Kidney (tissue), 14 donors: ENCODE results near the gene ZNF554. TPM values are rescaled to one million over a fixed set of nuclear protein-coding genes. Genes with fewer than 3 reads are reported as not detected.

Experiments used
- DNase-seq, 5 donors: peaks; one replicate each; pipeline ENCODE4 v3.0.0-alpha.2; 2013 to 2020
- FAIRE-seq: peaks from 2 replicates; lab custom pipeline; 2012; peaks lifted over from hg19 to GRCh38; lab: Jason Lieb, UNC
- H3K27ac ChIP-seq, 2 donors: one replicate each; pipeline ENCODE4 v1.7.0; 2013; ENCODE audit warnings: low read depth in 2 of 2, low read length in 2 of 2, inconsistent platforms in 1 of 2
- H3K27me3 ChIP-seq: one replicate; pipeline ENCODE4 v1.7.1; 2013; ENCODE audit warnings: low read length, inconsistent platforms; ENCODE audit not compliant: control insufficient read depth, insufficient read depth
- H3K36me3 ChIP-seq, 3 donors: one replicate each; pipeline versions ENCODE4 v1.7.0 to v1.7.1; 2013; ENCODE audit warnings: low read length in 3 of 3, control low read depth in 1 of 3, inconsistent platforms in 1 of 3; ENCODE audit not compliant: insufficient read depth in 3 of 3, control insufficient read depth in 2 of 3
- H3K4me1 ChIP-seq, 3 donors: one replicate each; pipeline versions ENCODE4 v1.7.0 to v1.7.1; 2013; ENCODE audit warnings: low read length in 3 of 3, inconsistent platforms in 1 of 3, low read depth in 1 of 3; ENCODE audit not compliant: control insufficient read depth in 2 of 3, insufficient read depth in 2 of 3
- H3K4me3 ChIP-seq, 3 donors: one replicate each; pipeline versions ENCODE4 v1.7.0 to v1.8.1; 2013; ENCODE audit warnings: low read length in 3 of 3, control low read depth in 1 of 3, inconsistent platforms in 1 of 3
- H3K9ac ChIP-seq, 3 donors: one replicate each; pipeline versions ENCODE4 v1.7.0 to v1.7.1; 2013; ENCODE audit warnings: low read length in 3 of 3, control low read depth in 1 of 3, inconsistent platforms in 1 of 3
- H3K9me3 ChIP-seq, 3 donors: one replicate each; pipeline versions ENCODE4 v1.7.0 to v1.7.1; 2013; ENCODE audit warnings: low read length in 3 of 3, control low read depth in 1 of 3, inconsistent platforms in 1 of 3; ENCODE audit not compliant: control insufficient read depth in 2 of 3, insufficient read depth in 1 of 3
- intact Hi-C: fragments of 100-400 bp; cut with DNase I; formaldehyde crosslinking; loops from one replicate; pipeline ENCODE4 v1.11.1; 2022
- polyA plus RNA-seq: library from polyadenylated mRNA; stranded (reverse); fragments of 350-450 nt; fragmentation: Illumina TruSeq; extraction: RNeasy Lipid Tissue Mini Kit (QIAGEN cat#74804); gene quantifications from one replicate; pipeline ENCODE4 v1.2.3, GENCODE V29; 2014; ENCODE audit warnings: low read depth, low replicate concordance; ENCODE audit not compliant: insufficient read depth
- total RNA-seq: library from RNA; stranded (reverse); fragmentation: NEBNext Ultra II Directional; extraction: Animal tissue kit (Norgen Biotek cat#: 25700); gene quantifications from one replicate; pipeline ENCODE4 v1.2.1, GENCODE V29; 2021
- TF ChIP-seq, protein P1 (sequence below): IDR thresholded peaks from 3 replicates; pipeline ENCODE4 v1.5.1; 2012; ENCODE audit warnings: mild to moderate bottlenecking, moderate library complexity, borderline replicate concordance; ENCODE audit not compliant: insufficient read depth; ENCODE audit errors: extremely low read depth
- donor health status: control.
- donor health status: control.
- donor health status: control.
- donor health status: control.
- donor health status: control.
- donor health status: DM: yes; HTN: yes; CAD: no.
- donor health status: Normal renal cell carcinoma (clear cell type).

The ZNF554 gene
- total and polyA plus RNA-seq, 2 donors from 2014 or later: 3.6 to 6.9 TPM

DNA sequence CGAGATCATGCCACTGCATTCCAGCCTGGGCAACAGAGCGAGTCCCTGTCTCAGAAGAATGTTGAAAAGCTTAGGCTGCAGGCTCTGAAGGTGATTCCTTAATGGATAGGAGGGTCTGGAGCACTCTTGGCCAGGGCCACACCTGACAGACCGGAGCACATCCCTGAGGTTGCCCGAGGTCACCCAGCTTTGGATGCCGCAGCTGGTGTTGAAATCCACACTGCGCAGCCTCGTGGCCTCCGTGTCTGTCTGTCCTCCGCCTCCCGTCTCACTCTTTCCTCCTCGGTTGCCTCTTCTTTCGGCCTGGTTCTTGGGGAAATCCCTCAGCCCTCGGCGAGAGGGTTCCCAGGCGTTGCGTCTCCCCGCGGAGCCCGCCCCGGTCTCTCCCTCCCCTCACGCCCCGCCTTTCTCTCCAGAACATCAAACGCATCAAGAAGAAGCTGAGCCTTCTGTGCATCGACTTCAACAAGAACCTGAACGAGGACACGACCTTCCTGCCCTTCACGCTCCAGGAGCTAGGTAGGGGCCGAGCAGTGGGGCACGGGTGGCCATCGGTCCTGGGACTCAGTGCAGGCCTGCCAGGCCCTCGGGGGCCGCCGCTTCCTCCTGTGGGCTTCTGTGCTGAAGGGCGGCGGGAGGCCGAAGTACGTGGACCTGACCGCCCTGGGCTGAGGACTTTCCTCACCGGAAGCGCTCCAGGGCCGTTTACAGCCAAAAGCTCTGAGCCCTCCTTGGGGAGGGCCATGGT is 20.2 kb upstream of the ZNF554 start:
- Histone ChIP-seq H3K27me3 (no peaks in the 10 kb centered on the region), H3K4me3 (no peak overlapping the region)
- no peak for FAIRE-seq

DNA sequence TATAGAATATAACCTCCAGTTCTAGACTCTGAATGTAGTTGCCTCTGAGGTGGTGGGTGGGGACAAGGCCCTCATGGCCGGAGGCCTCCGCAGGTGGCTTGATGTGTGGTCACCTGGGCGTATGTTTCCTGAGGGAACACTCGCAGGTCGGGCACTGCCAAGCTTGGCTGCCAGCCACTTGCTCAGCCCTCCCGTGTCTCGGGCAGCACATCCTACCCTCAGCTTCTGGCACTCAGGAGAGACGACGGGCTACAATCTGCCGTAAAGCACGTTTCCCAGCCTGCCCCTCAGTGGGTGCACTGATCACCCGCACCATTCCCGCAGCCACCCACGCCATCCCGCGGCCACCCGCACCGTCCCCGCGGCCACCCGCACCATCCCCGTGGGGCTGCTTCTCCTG is 19.2 kb upstream of the ZNF554 start:
- H3K4me3 ChIP-seq: no peak overlapping the region
- no peaks in the 10 kb centered on the region for H3K4me1 ChIP-seq
- TF ChIP-seq, protein P1, sequence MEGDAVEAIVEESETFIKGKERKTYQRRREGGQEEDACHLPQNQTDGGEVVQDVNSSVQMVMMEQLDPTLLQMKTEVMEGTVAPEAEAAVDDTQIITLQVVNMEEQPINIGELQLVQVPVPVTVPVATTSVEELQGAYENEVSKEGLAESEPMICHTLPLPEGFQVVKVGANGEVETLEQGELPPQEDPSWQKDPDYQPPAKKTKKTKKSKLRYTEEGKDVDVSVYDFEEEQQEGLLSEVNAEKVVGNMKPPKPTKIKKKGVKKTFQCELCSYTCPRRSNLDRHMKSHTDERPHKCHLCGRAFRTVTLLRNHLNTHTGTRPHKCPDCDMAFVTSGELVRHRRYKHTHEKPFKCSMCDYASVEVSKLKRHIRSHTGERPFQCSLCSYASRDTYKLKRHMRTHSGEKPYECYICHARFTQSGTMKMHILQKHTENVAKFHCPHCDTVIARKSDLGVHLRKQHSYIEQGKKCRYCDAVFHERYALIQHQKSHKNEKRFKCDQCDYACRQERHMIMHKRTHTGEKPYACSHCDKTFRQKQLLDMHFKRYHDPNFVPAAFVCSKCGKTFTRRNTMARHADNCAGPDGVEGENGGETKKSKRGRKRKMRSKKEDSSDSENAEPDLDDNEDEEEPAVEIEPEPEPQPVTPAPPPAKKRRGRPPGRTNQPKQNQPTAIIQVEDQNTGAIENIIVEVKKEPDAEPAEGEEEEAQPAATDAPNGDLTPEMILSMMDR: no peak
- no peaks in the 10 kb centered on the region for H3K27me3 ChIP-seq
- H3K9ac ChIP-seq: no peak overlapping the region
- intact Hi-C loops: no loop called here
- no peak for FAIRE-seq
- no peak overlapping the region for H3K27ac ChIP-seq
- peaks cover 0 to 4% (median 2%) of the 10 kb centered on the region in 3 donors for H3K36me3 ChIP-seq
- no peaks in the 10 kb centered on the region for H3K9me3 ChIP-seq
- peak in 1 of 5 donors; percentile 74 for DNase-seq

More for the DNA sequence above, 20.2 kb upstream of the ZNF554 start:
- Histone ChIP-seq H3K4me1 (no peaks in the 10 kb centered on the region), H3K9ac (no peak overlapping the region), H3K36me3 (peaks cover 0 to 5% (median 2%) of the 10 kb centered on the region in 3 donors), H3K9me3 (no peaks in the 10 kb centered on the region), H3K27ac (no peak overlapping the region)
- intact Hi-C loops: no loop called here
- DNase-seq: no peak
- TF ChIP-seq, protein P1: no peak

DNA sequence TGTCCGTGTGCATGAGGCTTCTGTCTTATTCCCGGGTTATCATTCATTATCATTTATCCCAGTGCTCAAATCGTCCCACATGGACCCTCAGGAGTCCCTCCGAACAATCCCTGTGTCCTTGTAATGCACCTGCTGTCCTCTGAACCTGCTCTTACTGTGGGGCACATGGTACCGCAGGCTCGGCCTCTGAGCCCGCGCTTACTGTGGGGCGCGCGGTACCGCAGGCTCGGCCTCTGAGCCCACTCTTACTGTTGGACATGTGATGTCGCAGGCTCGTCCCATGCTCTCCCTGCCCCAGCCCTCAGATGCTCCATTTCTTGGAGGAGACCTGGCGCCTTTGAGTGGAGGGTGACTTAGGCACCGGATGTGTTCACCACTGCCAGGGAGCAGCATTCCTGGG is 16.8 kb upstream of the ZNF554 start:
- Histone ChIP-seq H3K36me3 (peaks cover 2 to 3% (median 2%) of the 10 kb centered on the region in 3 donors), H3K4me3 (no peak overlapping the region), H3K27me3 (no peaks in the 10 kb centered on the region), H3K4me1 (no peaks in the 10 kb centered on the region), H3K9me3 (no peaks in the 10 kb centered on the region), H3K27ac (no peak overlapping the region), H3K9ac (no peak overlapping the region)
- DNase-seq (no peak), FAIRE-seq (no peak)
- intact Hi-C loops: no loop called here
- TF ChIP-seq, protein P1: no peak
